Omental fat pad (tissue), 4 donors: Measurements from ENCODE around the gene RPGRIP1. TPM values are rescaled to one million over a fixed set of nuclear protein-coding genes. Genes with fewer than 3 reads are reported as not detected.
A peak's percentile ranks its signal among the peaks of the same experiment; 100 is the strongest.

Experiments used
- ATAC-seq: fragments of 150-250 bp; one replicate; pipeline ENCODE4 v1.9.1; 2016; ENCODE audit warnings: mild to moderate bottlenecking, moderate library complexity; ENCODE audit not compliant: low FRiP score
- DNase-seq: peaks from one replicate; pipeline ENCODE4 v3.0.0-alpha.2; 2019; ENCODE audit warnings: low spot score
- CTCF ChIP-seq, 3 donors: fragments of 450-650 bp; IDR thresholded peaks; one replicate each; pipeline ENCODE4 v1.5.1; 2016 to 2017; ENCODE audit warnings: antibody characterized with exemption in 3 of 3, mild to moderate bottlenecking in 3 of 3, moderate library complexity in 2 of 3
- total RNA-seq, 4 donors: library from RNA; depleted of rRNA; stranded (reverse); fragments of >200 nt; gene quantifications; one replicate each; pipeline ENCODE4 v1.1.0, GENCODE V29; 2016

RPGRIP1 gene
- total RNA-seq, 4 donors from 2014 or later = 0.19 to 1.2 (median 0.53) TPM

- no peak for TF ChIP-seq CTCF (IDR thresholded peaks at IDR 0.05)
- ATAC-seq (no peak), DNase-seq (no peak)
These were observed 20.7 kb upstream of the RPGRIP1 start for GRCh38 chr14:21258889-21259787.

GRCh38 chr14:21261824-21262223 is 18.1 kb upstream of the RPGRIP1 start:
- ATAC-seq (peak; percentile 6), DNase-seq (no peak)
- no peak for TF ChIP-seq CTCF (IDR thresholded peaks at IDR 0.05)

- no peak for TF ChIP-seq CTCF (IDR thresholded peaks at IDR 0.05)
- ATAC-seq = no peak
- DNase-seq = no peak
These were observed 17.5 kb upstream of the RPGRIP1 start for GRCh38 chr14:21262410-21262809.

GRCh38 chr14:21263284-21264024 is 16.4 kb upstream of the RPGRIP1 start:
- TF ChIP-seq CTCF (IDR thresholded peaks at IDR 0.05) = no peak
- ATAC-seq (no peak), DNase-seq (no peak)

- no peak for TF ChIP-seq CTCF (IDR thresholded peaks at IDR 0.05)
- peak; percentile 70 for ATAC-seq
- no peak for DNase-seq
These were observed 15.7 kb upstream of the RPGRIP1 start for GRCh38 chr14:21264025-21264801.

- no peak for DNase-seq
- no peak for ATAC-seq
- TF ChIP-seq CTCF (IDR thresholded peaks at IDR 0.05) = no peak
These were observed 12.4 kb upstream of the RPGRIP1 start for GRCh38 chr14:21267431-21267845.
